Inflammatory macrophage treated with lipopolysaccharide for 4 hours (primary cell): ENCODE measurements around the gene C1orf210.

Source experiments
- DNase-seq: peaks from one replicate; pipeline ENCODE4 v3.0.0-alpha.2; 2020

The C1orf210 gene

DNA sequence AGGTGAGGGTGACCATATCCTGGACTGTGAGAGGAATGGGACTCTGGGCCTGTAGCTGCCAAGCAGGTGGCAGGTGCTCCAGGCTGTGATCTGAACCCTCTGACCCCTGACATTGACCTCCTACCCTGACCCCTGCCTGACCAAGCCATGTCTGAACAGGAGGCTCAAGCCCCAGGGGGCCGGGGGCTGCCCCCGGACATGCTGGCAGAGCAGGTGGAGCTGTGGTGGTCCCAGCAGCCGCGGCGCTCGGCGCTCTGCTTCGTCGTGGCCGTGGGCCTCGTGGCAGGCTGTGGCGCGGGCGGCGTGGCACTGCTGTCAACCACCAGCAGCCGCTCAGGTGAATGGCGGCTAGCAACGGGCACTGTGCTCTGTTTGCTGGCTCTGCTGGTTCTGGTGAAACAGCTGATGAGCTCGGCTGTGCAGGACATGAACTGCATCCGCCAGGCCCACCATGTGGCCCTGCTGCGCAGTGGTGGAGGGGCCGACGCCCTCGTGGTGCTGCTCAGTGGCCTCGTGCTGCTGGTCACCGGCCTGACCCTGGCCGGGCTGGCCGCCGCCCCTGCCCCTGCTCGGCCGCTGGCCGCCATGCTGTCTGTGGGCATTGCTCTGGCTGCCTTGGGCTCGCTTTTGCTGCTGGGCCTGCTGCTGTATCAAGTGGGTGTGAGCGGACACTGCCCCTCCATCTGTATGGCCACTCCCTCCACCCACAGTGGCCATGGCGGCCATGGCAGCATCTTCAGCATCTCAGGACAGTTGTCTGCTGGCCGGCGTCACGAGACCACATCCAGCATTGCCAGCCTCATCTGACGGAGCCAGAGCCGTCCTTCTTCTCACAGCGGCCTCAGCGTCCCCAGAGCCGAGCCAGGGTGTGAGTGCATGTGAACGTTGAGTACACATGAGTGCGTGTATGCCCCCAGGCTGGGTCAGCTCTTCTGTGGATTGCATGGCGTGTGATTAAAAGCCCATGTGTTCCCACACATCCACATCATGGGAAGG is 12.5 kb downstream of the C1orf210 start:
- no peak for DNase-seq

GRCh38 chr1:43272161-43272560 is 13.2 kb downstream of the C1orf210 start:
- DNase-seq, result no peak

DNA sequence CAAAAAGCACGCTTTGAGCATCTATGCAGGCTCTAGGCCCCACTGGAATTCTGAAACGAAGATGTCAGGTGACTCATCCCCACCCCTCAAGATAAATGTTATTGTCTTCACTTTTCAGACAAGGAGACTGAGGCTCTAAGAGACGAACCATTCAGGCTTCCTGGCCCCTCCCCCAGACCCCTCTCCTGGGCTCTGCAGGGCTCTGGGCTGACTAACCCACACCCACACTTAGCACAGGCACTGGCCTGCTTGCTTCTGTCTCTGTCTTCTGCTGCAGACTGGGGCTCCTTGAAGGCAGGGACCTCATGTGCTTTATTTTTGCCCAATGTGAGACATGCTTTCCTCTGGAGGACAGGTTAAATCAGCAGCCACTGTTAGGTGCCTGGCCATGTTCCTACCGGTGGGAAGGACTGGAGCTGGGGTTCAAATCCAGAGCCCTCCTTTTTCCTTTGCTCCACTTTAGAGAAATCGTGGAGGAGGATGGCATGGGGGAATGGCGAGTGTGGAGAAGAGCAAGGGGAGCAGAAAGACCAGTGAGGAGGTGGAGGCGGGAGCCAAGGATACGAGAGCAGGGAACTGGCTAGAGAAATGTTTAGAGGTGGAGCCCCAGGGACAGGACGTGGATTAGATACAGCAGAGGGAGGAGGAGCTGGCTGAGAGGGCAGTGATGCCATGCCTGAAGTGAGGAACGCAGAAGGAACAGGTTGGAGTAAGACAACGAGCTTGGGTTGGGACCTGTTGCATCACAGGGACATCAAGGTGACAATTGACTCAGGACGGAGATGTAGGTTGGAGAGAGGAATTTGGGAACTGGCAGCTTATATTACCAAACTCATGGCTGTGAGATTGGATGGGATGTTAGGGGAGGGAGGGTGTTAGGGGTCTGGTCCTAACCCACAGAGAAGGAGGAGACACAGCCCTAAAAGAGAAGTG is 13.9 kb downstream of the C1orf210 start:
- DNase-seq, result no peak

GRCh38 chr1:43270421-43271095 is 14.8 kb downstream of the C1orf210 start:
- DNase-seq, result no peak

- DNase-seq, result no peak
These were observed 15.6 kb downstream of the C1orf210 start, which contains the start of gene TMEM125 for GRCh38 chr1:43269627-43270375. Gene TMEM125, plus strand, starts transcription at chr1:43269983. Its CDS starts 2,740 bp downstream, at chr1:43272723.

GRCh38 chr1:43267818-43268425 is 17.5 kb downstream of the C1orf210 start:
- no peak for DNase-seq

DNA sequence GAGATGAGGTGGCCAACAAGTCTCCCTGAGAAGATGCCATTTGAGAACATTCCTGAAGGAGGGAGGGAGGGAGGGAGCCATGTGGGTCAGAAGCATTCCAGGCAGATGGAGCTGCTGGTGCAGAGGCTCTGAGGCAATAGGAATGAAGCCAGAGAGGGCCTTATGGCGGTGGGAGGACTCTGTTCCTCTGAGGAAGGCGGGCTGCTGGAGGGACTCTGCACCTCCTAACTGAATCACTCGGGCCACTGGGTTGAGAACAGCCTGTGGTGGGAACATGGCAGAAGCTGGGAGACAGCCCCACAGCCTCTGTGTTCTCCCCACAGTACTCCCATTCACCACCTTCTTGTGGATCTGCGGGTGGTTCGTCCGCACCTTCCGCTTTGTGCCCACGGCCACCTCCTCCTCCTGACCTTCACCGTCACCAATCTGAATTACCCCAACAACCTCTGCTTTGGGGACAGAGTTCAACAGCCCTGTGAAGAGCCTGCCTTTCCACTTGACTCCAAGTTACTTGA is 18.0 kb downstream of the C1orf210 start:
- DNase-seq, result no peak

- no peak for DNase-seq
These were observed 18.5 kb downstream of the C1orf210 start for GRCh38 chr1:43266881-43267280.

GRCh38 chr1:43265431-43265830 is 19.9 kb downstream of the C1orf210 start:
- no peak for DNase-seq

DNA sequence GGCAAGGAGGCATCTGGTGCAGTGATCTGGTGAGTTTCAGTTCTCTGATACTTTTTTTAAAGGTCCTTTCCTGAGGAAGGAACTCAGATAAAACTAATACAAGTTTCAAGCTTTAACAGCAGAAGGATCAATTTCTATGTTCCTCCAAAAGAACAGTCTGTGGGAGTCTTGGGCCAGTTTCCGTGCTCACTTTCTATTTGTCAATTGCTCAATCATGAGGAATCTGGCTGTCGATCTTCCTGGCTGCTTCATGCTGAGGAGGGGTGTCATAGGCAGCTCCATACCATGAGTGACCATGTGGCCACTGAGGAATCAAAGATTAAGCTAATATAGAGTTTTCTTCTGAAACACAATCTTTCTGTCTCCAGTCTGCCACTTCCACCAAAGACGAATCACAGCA is 27.0 kb downstream of the C1orf210 start:
- no peak for DNase-seq

GRCh38 chr1:43256675-43257570 is 28.5 kb downstream of the C1orf210 start:
- DNase-seq, result no peak

GRCh38 chr1:43255438-43256210 is 29.8 kb downstream of the C1orf210 start:
- no peak for DNase-seq

GRCh38 chr1:43253876-43254275 is 31.5 kb downstream of the C1orf210 start:
- no peak for DNase-seq

DNA sequence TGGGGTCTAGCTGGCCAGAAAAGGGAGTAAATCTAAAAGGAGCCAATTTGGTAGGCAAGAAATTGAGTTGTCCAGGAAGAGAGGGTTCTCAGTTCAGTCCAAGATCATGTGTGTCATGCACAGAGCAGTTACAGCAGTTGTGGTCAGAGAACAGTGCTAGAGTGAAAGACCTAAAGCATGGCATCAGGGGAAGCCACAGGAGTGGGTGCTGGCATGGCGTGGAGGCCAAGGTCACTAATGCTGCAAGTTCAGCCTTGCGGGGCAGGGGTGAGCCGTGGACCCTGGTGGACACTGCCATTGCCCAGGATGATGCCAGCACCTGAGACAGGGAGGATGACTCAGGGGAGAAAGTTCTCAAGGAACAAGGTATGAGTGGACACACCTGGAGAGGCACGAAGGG is 32.2 kb downstream of the C1orf210 start:
- DNase-seq, result no peak

GRCh38 chr1:43252225-43252624 is 33.2 kb downstream of the C1orf210 start:
- no peak for DNase-seq

DNA sequence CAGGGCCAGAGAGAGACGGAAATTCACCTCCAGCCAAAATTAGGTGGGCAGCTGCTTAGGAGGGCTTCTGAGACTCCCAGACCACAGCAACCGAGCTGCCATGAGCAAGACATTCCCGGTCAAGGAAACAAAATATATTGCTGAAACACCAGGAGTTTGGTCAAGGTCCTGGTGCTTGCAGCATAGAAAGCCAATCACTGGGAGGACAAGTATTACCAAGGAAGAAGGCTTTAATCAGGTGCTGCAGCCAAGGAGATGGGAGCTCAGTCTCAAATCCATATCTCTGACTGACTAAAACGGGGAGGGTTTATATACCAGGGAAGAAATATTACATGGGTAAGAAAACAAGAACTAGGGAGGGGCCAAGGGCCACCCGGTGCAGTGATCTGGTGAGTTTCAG is 34.4 kb downstream of the C1orf210 start:
- no peak for DNase-seq

- DNase-seq, result no peak
These were observed 35.0 kb downstream of the C1orf210 start for GRCh38 chr1:43250351-43250761.

DNA sequence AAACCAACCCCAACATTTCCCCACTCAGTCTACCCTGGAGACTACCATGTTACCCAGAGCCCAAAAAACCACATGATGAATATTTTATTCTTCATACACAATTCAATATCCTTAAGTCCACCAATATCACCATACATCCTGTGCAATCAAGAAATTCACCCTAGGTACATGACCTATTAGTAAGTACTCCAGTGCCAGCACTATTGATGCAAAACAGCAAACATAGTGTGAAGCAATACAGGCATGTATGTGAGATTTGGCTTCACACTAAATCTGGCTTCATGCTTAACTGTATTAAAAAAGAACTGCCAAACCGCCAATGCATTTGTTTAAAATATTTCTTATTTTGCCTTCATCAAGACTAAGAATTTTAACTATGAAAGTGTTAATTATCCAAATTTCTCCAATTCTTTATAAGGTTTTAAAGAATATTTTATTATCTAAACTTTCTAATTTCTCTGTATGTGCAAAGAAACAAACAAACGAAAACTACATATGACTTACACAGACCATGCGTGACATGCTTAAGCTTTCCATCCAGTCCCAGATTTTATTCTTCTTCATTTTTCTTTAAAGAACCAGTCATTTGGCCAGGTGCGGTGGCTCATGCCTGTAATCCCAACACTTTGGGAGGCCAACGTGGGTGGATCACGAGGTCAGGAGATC is 38.0 kb downstream of the C1orf210 start:
- DNase-seq, result no peak
